Naive B cell (primary cell): Measurements from ENCODE around the gene CHPF. TPM values are rescaled to one million over a fixed set of nuclear protein-coding genes. Genes with fewer than 3 reads are reported as not detected.

Source experiments
- ATAC-seq, 2 donors: fragments of 150-1000 bp; cut with Tn5 transposase; 2 replicates each; pipeline ENCODE4 v1.10.0; 2021; ENCODE audit warnings: low read depth in 2 of 2, mild to moderate bottlenecking in 2 of 2, moderate library complexity in 2 of 2
- DNase-seq: peaks from one replicate; pipeline ENCODE4 v3.0.0; 2022
- H3K27ac Mint-ChIP-seq, 6 donors: one replicate each; pipeline ENCODE4 v1.8.0; 2020 to 2022; ENCODE audit warnings: mild to moderate bottlenecking in 6 of 6, mixed read lengths in 6 of 6, moderate library complexity in 5 of 6, inconsistent platforms in 2 of 6
- H3K27me3 Mint-ChIP-seq, 3 donors: one replicate each; pipeline ENCODE4 v1.8.0; 2021 to 2022; ENCODE audit warnings: mixed read lengths in 3 of 3, mild to moderate bottlenecking in 1 of 3
- H3K36me3 Mint-ChIP-seq, 2 donors: one replicate each; pipeline ENCODE4 v1.8.0; 2020 to 2022; ENCODE audit warnings: mixed read lengths in 2 of 2, inconsistent platforms in 1 of 2, mild to moderate bottlenecking in 1 of 2
- H3K4me1 Mint-ChIP-seq, 3 donors: one replicate each; pipeline ENCODE4 v1.8.0; 2020 to 2022; ENCODE audit warnings: mixed read lengths in 3 of 3, inconsistent platforms in 1 of 3, mild to moderate bottlenecking in 1 of 3, moderate library complexity in 1 of 3
- H3K4me3 Mint-ChIP-seq, 8 donors: one replicate each; pipeline ENCODE4 v1.8.0; 2020 to 2022; ENCODE audit warnings: mild to moderate bottlenecking in 8 of 8, mixed read lengths in 8 of 8, moderate library complexity in 8 of 8, inconsistent platforms in 2 of 8
- H3K9me3 Mint-ChIP-seq, 7 donors: one replicate each; pipeline ENCODE4 v1.8.0; 2020 to 2022; ENCODE audit warnings: mixed read lengths in 7 of 7, mild to moderate bottlenecking in 5 of 7, inconsistent platforms in 2 of 7, moderate library complexity in 1 of 7
- polyA plus RNA-seq, 6 donors: library from polyadenylated mRNA; unstranded; fragments of 300-500 nt; fragmentation: Illumina TruSeq; gene quantifications; one replicate each; pipeline ENCODE4 v1.2.3, GENCODE V29; 2021; ENCODE audit warnings: low read depth in 6 of 6

Gene CHPF
- polyA plus RNA-seq, 6 donors from 2014 or later = 0.17 to 5.0 (median 0.41) TPM

GRCh38 chr2:219507581-219508443 is 35.8 kb downstream of the CHPF start:
- Mint-ChIP-seq H3K36me3 (peaks cover 5 to 50% of the 10 kb centered on the region in 2 donors), H3K4me1 (peaks cover 28 to 30% (median 30%) of the 10 kb centered on the region in 3 donors), H3K27me3 (peaks cover 18 to 60% (median 50%) of the 10 kb centered on the region in 3 donors), H3K4me3 (no peak overlapping the region), H3K9me3 (peaks cover 0 to 3% (median 0%) of the 10 kb centered on the region in 7 donors), H3K27ac (no peak overlapping the region)
- DNase-seq (no peak), ATAC-seq (no peak)

GRCh38 chr2:219506802-219507526 is 36.6 kb downstream of the CHPF start:
- DNase-seq = no peak
- peaks cover 5 to 50% of the 10 kb centered on the region in 2 donors for H3K36me3 Mint-ChIP-seq
- H3K27ac Mint-ChIP-seq = no peak overlapping the region
- no peak for ATAC-seq
- H3K4me3 Mint-ChIP-seq = no peak overlapping the region
- peaks cover 0 to 2% (median 0%) of the 10 kb centered on the region in 7 donors for H3K9me3 Mint-ChIP-seq
- peaks cover 23 to 27% (median 26%) of the 10 kb centered on the region in 3 donors for H3K4me1 Mint-ChIP-seq
- peaks cover 13 to 53% (median 41%) of the 10 kb centered on the region in 3 donors for H3K27me3 Mint-ChIP-seq

- ATAC-seq (no peak), DNase-seq (no peak)
- peaks cover 11 to 46% (median 34%) of the 10 kb centered on the region in 3 donors for H3K27me3 Mint-ChIP-seq
- H3K36me3 Mint-ChIP-seq = peaks cover 5 to 46% of the 10 kb centered on the region in 2 donors
- peaks cover 0 to 2% (median 0%) of the 10 kb centered on the region in 7 donors for H3K9me3 Mint-ChIP-seq
- peaks cover 19 to 30% (median 20%) of the 10 kb centered on the region in 3 donors for H3K4me1 Mint-ChIP-seq
- H3K4me3 Mint-ChIP-seq = no peak overlapping the region
- no peak overlapping the region for H3K27ac Mint-ChIP-seq
Measured at GRCh38 chr2:219506153-219506801, 37.3 kb downstream of the CHPF start.

GRCh38 chr2:219505585-219505984 is 38.0 kb downstream of the CHPF start:
- H3K4me3 Mint-ChIP-seq = no peak overlapping the region
- H3K4me1 Mint-ChIP-seq = peaks cover 13 to 24% (median 15%) of the 10 kb centered on the region in 3 donors
- DNase-seq (no peak), ATAC-seq (no peak)
- no peak overlapping the region for H3K27ac Mint-ChIP-seq
- H3K9me3 Mint-ChIP-seq = peaks cover 0 to 2% (median 0%) of the 10 kb centered on the region in 7 donors
- peaks cover 5 to 41% of the 10 kb centered on the region in 2 donors for H3K36me3 Mint-ChIP-seq
- peaks cover 11 to 39% (median 28%) of the 10 kb centered on the region in 3 donors for H3K27me3 Mint-ChIP-seq

GRCh38 chr2:219502618-219503017 is 41.0 kb downstream of the CHPF start:
- Mint-ChIP-seq H3K27me3 (peaks cover 0 to 15% (median 13%) of the 10 kb centered on the region in 3 donors), H3K27ac (peak overlapping the region in 1 of 6 donors; percentile 93), H3K4me1 (peaks cover 21 to 35% (median 25%) of the 10 kb centered on the region in 3 donors), H3K4me3 (no peak overlapping the region), H3K9me3 (no peaks in the 10 kb centered on the region), H3K36me3 (peaks cover 5 to 49% of the 10 kb centered on the region in 2 donors)
- DNase-seq (no peak), ATAC-seq (no peak)

GRCh38 chr2:219501849-219502248 is 41.8 kb downstream of the CHPF start:
- no peak for DNase-seq
- H3K27ac Mint-ChIP-seq = peak overlapping the region in 1 of 6 donors; percentile 72

GRCh38 chr2:219500135-219500534 is 43.5 kb downstream of the CHPF start:
- peak overlapping the region in 2 of 6 donors; percentile 4 to 58 for H3K27ac Mint-ChIP-seq
- H3K4me3 Mint-ChIP-seq = peak overlapping the region; percentile 54 to 100 (median 96)
- ATAC-seq (no peak), DNase-seq (no peak)
- H3K4me1 Mint-ChIP-seq = peaks cover 35 to 50% (median 40%) of the 10 kb centered on the region in 3 donors
- peaks cover 0 to 2% (median 0%) of the 10 kb centered on the region in 7 donors for H3K9me3 Mint-ChIP-seq
- H3K36me3 Mint-ChIP-seq = peaks cover 5 to 27% of the 10 kb centered on the region in 2 donors
- H3K27me3 Mint-ChIP-seq = peaks cover 10 to 22% (median 21%) of the 10 kb centered on the region in 3 donors

More at GRCh38 chr2:219501849-219502248, 41.8 kb downstream of the CHPF start:
- Mint-ChIP-seq H3K4me3 (peak overlapping the region in 1 of 8 donors; percentile 65), H3K9me3 (no peaks in the 10 kb centered on the region), H3K27me3 (peaks cover under 1 to 17% (median 9%) of the 10 kb centered on the region in 3 donors), H3K4me1 (peaks cover 28 to 42% (median 31%) of the 10 kb centered on the region in 3 donors), H3K36me3 (peaks cover 5 to 42% of the 10 kb centered on the region in 2 donors)
- no peak for ATAC-seq

GRCh38 chr2:219499555-219499954 is 44.1 kb downstream of the CHPF start:
- H3K4me1 Mint-ChIP-seq = peaks cover 35 to 50% (median 40%) of the 10 kb centered on the region in 3 donors
- H3K36me3 Mint-ChIP-seq = peaks cover 2 to 22% of the 10 kb centered on the region in 2 donors
- ATAC-seq = no peak
- peak overlapping the region in 1 of 6 donors; percentile 4 for H3K27ac Mint-ChIP-seq
- no peak for DNase-seq
- H3K27me3 Mint-ChIP-seq = peaks cover 15 to 28% (median 27%) of the 10 kb centered on the region in 3 donors
- peak overlapping the region; percentile 92 to 100 (median 99) for H3K4me3 Mint-ChIP-seq
- H3K9me3 Mint-ChIP-seq = peaks cover 0 to 2% (median 0%) of the 10 kb centered on the region in 7 donors

GRCh38 chr2:219499058-219499307 is 44.6 kb downstream of the CHPF start:
- Mint-ChIP-seq H3K9me3 (peaks cover 0 to 2% (median 0%) of the 10 kb centered on the region in 7 donors), H3K27me3 (peaks cover 17 to 34% (median 32%) of the 10 kb centered on the region in 3 donors), H3K27ac (peak overlapping the region in 4 of 6 donors; percentile 78 to 88 (median 86)), H3K36me3 (peaks cover 0 to 16% of the 10 kb centered on the region in 2 donors), H3K4me1 (peaks cover 35 to 50% (median 40%) of the 10 kb centered on the region in 3 donors), H3K4me3 (peak overlapping the region; percentile 92 to 100 (median 99))
- ATAC-seq (no peak), DNase-seq (no peak)

GRCh38 chr2:219498280-219499057 is 45.1 kb downstream of the CHPF start, which contains the start of gene GMPPA:
TSS of gene GMPPA (plus strand) at chr2:219498891. CDS start at chr2:219499976, 1,085 bp downstream.
- Mint-ChIP-seq H3K4me3 (peak within 1 kb of the TSS; percentile 92 to 100 (median 99)), H3K36me3 (peaks cover 0 to 11% of the 10 kb centered on the region in 2 donors), H3K9me3 (peaks cover 0 to 2% (median 0%) of the 10 kb centered on the region in 7 donors), H3K4me1 (peaks cover 35 to 50% (median 40%) of the 10 kb centered on the region in 3 donors), H3K27me3 (peaks cover 17 to 39% (median 37%) of the 10 kb centered on the region in 3 donors), H3K27ac (peak within 1 kb of the TSS; percentile 62 to 88 (median 86))
- ATAC-seq (peak; percentile 93 to 94), DNase-seq (peak; percentile 90)

- DNase-seq = no peak
- Mint-ChIP-seq H3K27me3 (peaks cover 17 to 47% (median 45%) of the 10 kb centered on the region in 3 donors), H3K4me3 (peak overlapping the region; percentile 92 to 100 (median 99)), H3K36me3 (peaks cover 0 to 9% of the 10 kb centered on the region in 2 donors), H3K27ac (peak overlapping the region in 2 of 6 donors; percentile 78 to 88), H3K4me1 (peaks cover 35 to 50% (median 40%) of the 10 kb centered on the region in 3 donors), H3K9me3 (peaks cover 0 to 2% (median 0%) of the 10 kb centered on the region in 7 donors)
- ATAC-seq = no peak
Measured at GRCh38 chr2:219497495-219498279, 45.9 kb downstream of the CHPF start.
